Right renal pelvis (tissue), 4 donors: ENCODE data around the gene EMC9. TPM values are rescaled to one million over a fixed set of nuclear protein-coding genes. Genes with fewer than 3 reads are reported as not detected.

Source experiments
- DNase-seq, 4 donors: peaks; one replicate each; pipeline ENCODE4 v3.0.0-alpha.2; 2013; ENCODE audit warnings: low read depth in 4 of 4, low spot score in 3 of 4, missing footprints in 1 of 4
- polyA plus RNA-seq, 4 donors: library from polyadenylated mRNA; unstranded; fragments of 120-200 nt; gene quantifications; one replicate each; pipeline ENCODE4 v1.2.1, GENCODE V29; 2013; ENCODE audit not compliant: insufficient read length in 4 of 4

Gene EMC9
- 10 to 100 TPM; 14.5 to 24.2 (median 18.9) TPM for polyA plus RNA-seq

GRCh38 chr14:24141097-24141880 is at the start of gene EMC9:
TSS of gene EMC9 (minus strand) at chr14:24141591. CDS start at chr14:24141304, 287 bp downstream.
- peak; percentile 99 to 100 (median 99) for DNase-seq

GRCh38 chr14:24190416-24190815 is 49.0 kb upstream of the EMC9 start:
- DNase-seq = no peak

- no peak for DNase-seq
Measured at GRCh38 chr14:24189460-24189859, 48.1 kb upstream of the EMC9 start.

GRCh38 chr14:24189059-24189375 is 47.6 kb upstream of the EMC9 start:
- no peak for DNase-seq

GRCh38 chr14:24188251-24189058 is 47.1 kb upstream of the EMC9 start, which contains the start of gene IPO4:
TSS of gene IPO4 (minus strand) at chr14:24188816. CDS start at chr14:24188787, 29 bp downstream.
- DNase-seq = peak; percentile 89 to 93 (median 93)

GRCh38 chr14:24187539-24187915 is 46.1 kb upstream of the EMC9 start:
- DNase-seq = no peak

GRCh38 chr14:24186831-24187538 is 45.6 kb upstream of the EMC9 start:
- DNase-seq = no peak

- DNase-seq = no peak
Measured at GRCh38 chr14:24185741-24186140, 44.4 kb upstream of the EMC9 start.

GRCh38 chr14:24185026-24185425 is 43.6 kb upstream of the EMC9 start:
- DNase-seq = no peak

- no peak for DNase-seq
Measured at GRCh38 chr14:24184104-24184970, 42.9 kb upstream of the EMC9 start.

- DNase-seq = no peak
Measured at GRCh38 chr14:24183014-24183481, 41.7 kb upstream of the EMC9 start.

GRCh38 chr14:24182110-24182882 is 40.9 kb upstream of the EMC9 start:
- DNase-seq = no peak

GRCh38 chr14:24181371-24182077 is 40.1 kb upstream of the EMC9 start:
- DNase-seq = no peak

GRCh38 chr14:24179961-24180796 is 38.8 kb upstream of the EMC9 start:
- peak in 1 of 4 donors; percentile 18 for DNase-seq

- no peak for DNase-seq
Measured at GRCh38 chr14:24179294-24179960, 38.0 kb upstream of the EMC9 start.

GRCh38 chr14:24178399-24179178 is 37.2 kb upstream of the EMC9 start:
- DNase-seq = no peak
